SJCRH30 (cell line): ENCODE results near the gene ADCY2. TPM values are rescaled to one million over a fixed set of nuclear protein-coding genes. Genes with fewer than 3 reads are reported as not detected.
A peak's percentile ranks its signal among the peaks of the same experiment; 100 is the strongest.

Experiments used
- DNase-seq, 2 experiments: peaks; one replicate each; pipeline ENCODE4 v3.0.0-alpha.2; 2015 to 2020
- H3K27ac ChIP-seq: fragments of 250-450 bp; sonication (Bioruptor Pico); 2 replicates; pipeline ENCODE4 v1.5.1; 2020; ENCODE audit warnings: mild to moderate bottlenecking, moderate library complexity
- H3K27me3 ChIP-seq: fragments of 250-450 bp; sonication (Bioruptor Pico); 2 replicates; pipeline ENCODE4 v1.5.1; 2020; ENCODE audit warnings: mild to moderate bottlenecking, moderate library complexity
- H3K36me3 ChIP-seq: fragments of 250-450 bp; sonication (Bioruptor Pico); 2 replicates; pipeline ENCODE4 v1.5.1; 2020; ENCODE audit warnings: mild to moderate bottlenecking, moderate library complexity
- H3K4me1 ChIP-seq: fragments of 250-450 bp; sonication (Bioruptor Pico); 2 replicates; pipeline ENCODE4 v1.5.1; 2020; ENCODE audit warnings: mild to moderate bottlenecking, moderate library complexity
- H3K4me3 ChIP-seq: fragments of 250-450 bp; sonication (Bioruptor Pico); 2 replicates; pipeline ENCODE4 v1.5.1; 2020; ENCODE audit warnings: mild to moderate bottlenecking, moderate library complexity
- H3K9me3 ChIP-seq: fragments of 250-450 bp; sonication (Bioruptor Pico); replicated peaks from 2 replicates; pipeline ENCODE4 v1.5.1; 2020; ENCODE audit warnings: mild to moderate bottlenecking, moderate library complexity
- total RNA-seq: library from RNA; depleted of rRNA; stranded (reverse); fragments of >200 nt; shearing (Covaris generic); gene quantifications from 2 replicates; pipeline ENCODE4 v1.2.3, GENCODE V29; 2014

The ADCY2 gene
- total RNA-seq, 1 experiment from 2014 or later = 9.6 TPM

GRCh38 chr5:7653046-7653445 lies 257.1 kb downstream of the ADCY2 start:
- no peaks in the 10 kb centered on the region for H3K27me3 ChIP-seq
- DNase-seq = no peak
- H3K9me3 ChIP-seq = no peaks in the 10 kb centered on the region

GRCh38 chr5:7657153-7657552 lies 261.2 kb downstream of the ADCY2 start:
- no peaks in the 10 kb centered on the region for H3K36me3 ChIP-seq

More at GRCh38 chr5:7653046-7653445, 257.1 kb downstream of the ADCY2 start:
- Histone ChIP-seq H3K4me3 (no peak overlapping the region), H3K36me3 (no peaks in the 10 kb centered on the region), H3K27ac (no peak overlapping the region), H3K4me1 (no peaks in the 10 kb centered on the region)

GRCh38 chr5:7659420-7659819 lies 263.5 kb downstream of the ADCY2 start:
- H3K27me3 ChIP-seq = no peaks in the 10 kb centered on the region
- peak in 1 of 2 experiments; percentile 32 for DNase-seq
- no peaks in the 10 kb centered on the region for H3K36me3 ChIP-seq
- peak overlapping the region; percentile 22; the same call in 1 of the 2 replicates for H3K27ac ChIP-seq
- H3K4me3 ChIP-seq = no peak overlapping the region
- H3K4me1 ChIP-seq = 0 out of 2 replicates have a peak, but pooled peaks cover 3% of the 10 kb centered on the region
- no peaks in the 10 kb centered on the region for H3K9me3 ChIP-seq

More at GRCh38 chr5:7657153-7657552, 261.2 kb downstream of the ADCY2 start:
- 0 out of 2 replicates have a peak, but pooled peaks cover 3% of the 10 kb centered on the region for H3K4me1 ChIP-seq
- H3K27me3 ChIP-seq = no peaks in the 10 kb centered on the region
- no peak overlapping the region for H3K27ac ChIP-seq
- H3K4me3 ChIP-seq = no peak overlapping the region
- H3K9me3 ChIP-seq = no peaks in the 10 kb centered on the region
- no peak for DNase-seq

- no peak overlapping the region for H3K4me3 ChIP-seq
- DNase-seq = no peak
- 0 out of 2 replicates have a peak, but pooled peaks cover 3% of the 10 kb centered on the region for H3K4me1 ChIP-seq
These were observed 266.4 kb downstream of the ADCY2 start for GRCh38 chr5:7662289-7662688.

GRCh38 chr5:7663808-7664207 lies 267.9 kb downstream of the ADCY2 start:
- Histone ChIP-seq H3K27ac (no peak overlapping the region), H3K4me3 (no peak overlapping the region), H3K9me3 (no peaks in the 10 kb centered on the region), H3K4me1 (0 out of 2 replicates have a peak, but pooled peaks cover 3% of the 10 kb centered on the region), H3K27me3 (no peaks in the 10 kb centered on the region), H3K36me3 (no peaks in the 10 kb centered on the region)
- DNase-seq = no peak

More at GRCh38 chr5:7662289-7662688, 266.4 kb downstream of the ADCY2 start:
- Histone ChIP-seq H3K27ac (no peak overlapping the region), H3K27me3 (no peaks in the 10 kb centered on the region), H3K9me3 (no peaks in the 10 kb centered on the region), H3K36me3 (no peaks in the 10 kb centered on the region)

- H3K9me3 ChIP-seq = no peaks in the 10 kb centered on the region
- DNase-seq = no peak
- no peaks in the 10 kb centered on the region for H3K27me3 ChIP-seq
- H3K4me3 ChIP-seq = no peak overlapping the region
- H3K4me1 ChIP-seq = 0 out of 2 replicates have a peak, but pooled peaks cover under 1% of the 10 kb centered on the region
- no peaks in the 10 kb centered on the region for H3K36me3 ChIP-seq
- H3K27ac ChIP-seq = no peak overlapping the region
These were observed 268.3 kb downstream of the ADCY2 start for GRCh38 chr5:7664208-7664607.

- DNase-seq = no peak
- Histone ChIP-seq H3K9me3 (no peaks in the 10 kb centered on the region), H3K27me3 (no peaks in the 10 kb centered on the region), H3K4me1 (no peaks in the 10 kb centered on the region), H3K4me3 (no peak overlapping the region), H3K36me3 (no peaks in the 10 kb centered on the region), H3K27ac (no peak overlapping the region)
These were observed 271.4 kb downstream of the ADCY2 start for GRCh38 chr5:7667216-7667767.

- H3K36me3 ChIP-seq = no peaks in the 10 kb centered on the region
- H3K27ac ChIP-seq = no peak overlapping the region
- H3K4me1 ChIP-seq = no peaks in the 10 kb centered on the region
These were observed 272.2 kb downstream of the ADCY2 start for GRCh38 chr5:7668161-7668560.

GRCh38 chr5:7668627-7669026 lies 272.7 kb downstream of the ADCY2 start:
- Histone ChIP-seq H3K4me3 (no peak overlapping the region), H3K36me3 (no peaks in the 10 kb centered on the region), H3K27me3 (no peaks in the 10 kb centered on the region), H3K27ac (no peak overlapping the region), H3K4me1 (no peaks in the 10 kb centered on the region), H3K9me3 (no peaks in the 10 kb centered on the region)
- DNase-seq = no peak

More at GRCh38 chr5:7668161-7668560, 272.2 kb downstream of the ADCY2 start:
- H3K4me3 ChIP-seq = no peak overlapping the region
- DNase-seq = no peak
- H3K9me3 ChIP-seq = no peaks in the 10 kb centered on the region
- H3K27me3 ChIP-seq = no peaks in the 10 kb centered on the region

- no peak for DNase-seq
These were observed 275.5 kb downstream of the ADCY2 start for GRCh38 chr5:7671381-7671993.

GRCh38 chr5:7673658-7674057 lies 277.7 kb downstream of the ADCY2 start:
- Histone ChIP-seq H3K27ac (no peak overlapping the region), H3K4me1 (peaks cover 9% of the 10 kb centered on the region)

More at GRCh38 chr5:7671381-7671993, 275.5 kb downstream of the ADCY2 start:
- no peaks in the 10 kb centered on the region for H3K36me3 ChIP-seq
- peaks cover 6% of the 10 kb centered on the region for H3K4me1 ChIP-seq
- no peak overlapping the region for H3K4me3 ChIP-seq
- no peak overlapping the region for H3K27ac ChIP-seq
- H3K27me3 ChIP-seq = no peaks in the 10 kb centered on the region
- no peaks in the 10 kb centered on the region for H3K9me3 ChIP-seq

GRCh38 chr5:7676455-7676854 lies 280.5 kb downstream of the ADCY2 start:
- Histone ChIP-seq H3K27ac (peak overlapping the region; percentile 19), H3K27me3 (no peaks in the 10 kb centered on the region), H3K4me1 (peaks cover 9% of the 10 kb centered on the region), H3K4me3 (no peak overlapping the region), H3K36me3 (no peaks in the 10 kb centered on the region), H3K9me3 (no peaks in the 10 kb centered on the region)
- DNase-seq = no peak

More at GRCh38 chr5:7673658-7674057, 277.7 kb downstream of the ADCY2 start:
- Histone ChIP-seq H3K4me3 (no peak overlapping the region), H3K9me3 (no peaks in the 10 kb centered on the region), H3K36me3 (no peaks in the 10 kb centered on the region), H3K27me3 (no peaks in the 10 kb centered on the region)
- DNase-seq = no peak

- no peaks in the 10 kb centered on the region for H3K9me3 ChIP-seq
- no peaks in the 10 kb centered on the region for H3K36me3 ChIP-seq
- no peak overlapping the region for H3K27ac ChIP-seq
- H3K4me1 ChIP-seq = peaks cover 9% of the 10 kb centered on the region
- no peak for DNase-seq
- no peak overlapping the region for H3K4me3 ChIP-seq
- no peaks in the 10 kb centered on the region for H3K27me3 ChIP-seq
These were observed 282.1 kb downstream of the ADCY2 start for GRCh38 chr5:7678030-7678429.

- DNase-seq = no peak
- Histone ChIP-seq H3K4me1 (peaks cover 9% of the 10 kb centered on the region), H3K9me3 (no peaks in the 10 kb centered on the region), H3K27ac (no peak overlapping the region), H3K27me3 (no peaks in the 10 kb centered on the region), H3K4me3 (no peak overlapping the region), H3K36me3 (no peaks in the 10 kb centered on the region)
These were observed 283.7 kb downstream of the ADCY2 start for GRCh38 chr5:7679663-7680062.

GRCh38 chr5:7680260-7680659 lies 284.3 kb downstream of the ADCY2 start:
- H3K27me3 ChIP-seq = no peaks in the 10 kb centered on the region
- no peaks in the 10 kb centered on the region for H3K36me3 ChIP-seq
- H3K4me1 ChIP-seq = peaks cover 9% of the 10 kb centered on the region
- no peaks in the 10 kb centered on the region for H3K9me3 ChIP-seq
- H3K4me3 ChIP-seq = no peak overlapping the region
- H3K27ac ChIP-seq = no peak overlapping the region
- no peak for DNase-seq
